ENCODE results near the gene SQSTM1.

SQSTM1 gene

GRCh38 chr5:179777909-179778308 lies 42.8 kb upstream of the SQSTM1 start:
- H3K27ac ChIP-seq = peak overlapping the region; percentile 76
- TF ChIP-seq, protein P1, sequence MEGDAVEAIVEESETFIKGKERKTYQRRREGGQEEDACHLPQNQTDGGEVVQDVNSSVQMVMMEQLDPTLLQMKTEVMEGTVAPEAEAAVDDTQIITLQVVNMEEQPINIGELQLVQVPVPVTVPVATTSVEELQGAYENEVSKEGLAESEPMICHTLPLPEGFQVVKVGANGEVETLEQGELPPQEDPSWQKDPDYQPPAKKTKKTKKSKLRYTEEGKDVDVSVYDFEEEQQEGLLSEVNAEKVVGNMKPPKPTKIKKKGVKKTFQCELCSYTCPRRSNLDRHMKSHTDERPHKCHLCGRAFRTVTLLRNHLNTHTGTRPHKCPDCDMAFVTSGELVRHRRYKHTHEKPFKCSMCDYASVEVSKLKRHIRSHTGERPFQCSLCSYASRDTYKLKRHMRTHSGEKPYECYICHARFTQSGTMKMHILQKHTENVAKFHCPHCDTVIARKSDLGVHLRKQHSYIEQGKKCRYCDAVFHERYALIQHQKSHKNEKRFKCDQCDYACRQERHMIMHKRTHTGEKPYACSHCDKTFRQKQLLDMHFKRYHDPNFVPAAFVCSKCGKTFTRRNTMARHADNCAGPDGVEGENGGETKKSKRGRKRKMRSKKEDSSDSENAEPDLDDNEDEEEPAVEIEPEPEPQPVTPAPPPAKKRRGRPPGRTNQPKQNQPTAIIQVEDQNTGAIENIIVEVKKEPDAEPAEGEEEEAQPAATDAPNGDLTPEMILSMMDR (conservative IDR thresholded peaks at IDR 0.05) = no peak

DNA sequence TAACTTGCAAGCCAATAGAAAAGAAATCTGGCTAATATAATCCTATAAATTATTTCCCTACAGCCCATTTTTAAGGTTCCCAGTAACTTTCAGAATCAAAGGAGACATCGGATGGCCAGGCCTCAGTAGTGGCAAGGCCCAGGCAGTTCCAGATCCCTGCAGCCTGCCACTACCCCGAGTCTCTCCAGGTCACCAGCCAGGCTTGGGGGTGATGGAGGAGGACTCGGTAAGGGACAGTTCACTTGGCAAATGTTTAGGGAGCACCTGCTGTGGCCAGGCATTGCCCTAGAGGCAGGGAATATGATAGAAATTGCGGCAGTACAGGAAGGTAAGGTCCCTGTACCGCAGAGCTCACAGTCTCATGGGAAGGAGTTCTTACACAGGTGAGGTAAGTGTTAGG lies 42.1 kb upstream of the SQSTM1 start:
- TF ChIP-seq, protein P1 (conservative IDR thresholded peaks at IDR 0.05) = no peak

GRCh38 chr5:179779826-179780225 lies 40.9 kb upstream of the SQSTM1 start:
- H3K27ac ChIP-seq = no peak overlapping the region
- TF ChIP-seq, protein P1 (conservative IDR thresholded peaks at IDR 0.05) = no peak

More for the DNA sequence above, 42.1 kb upstream of the SQSTM1 start:
- peak overlapping the region; percentile 76 for H3K27ac ChIP-seq

DNA sequence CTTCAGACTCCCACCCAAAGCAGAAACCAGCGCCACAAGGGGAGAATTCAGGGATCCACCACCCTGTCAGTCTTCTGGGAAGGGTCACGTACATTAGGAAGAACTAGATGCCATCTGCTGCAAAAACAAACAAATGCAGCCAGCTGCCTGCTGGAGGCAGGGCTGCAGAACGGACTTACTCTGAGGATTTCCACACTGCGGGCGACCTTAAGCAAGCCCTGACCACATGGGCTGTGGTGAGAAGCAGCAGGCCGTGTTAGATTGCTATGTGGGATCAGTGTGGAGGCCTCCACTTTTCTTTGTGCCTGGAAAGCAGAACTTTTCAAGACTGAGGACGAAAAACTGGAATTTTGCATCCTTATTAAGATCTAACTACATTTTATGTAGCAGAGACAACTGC lies 40.3 kb upstream of the SQSTM1 start:
- TF ChIP-seq, protein P1 (conservative IDR thresholded peaks at IDR 0.05) = no peak
- H3K27ac ChIP-seq = no peak overlapping the region

- TF ChIP-seq, protein P1 (conservative IDR thresholded peaks at IDR 0.05) = no peak
- H3K27ac ChIP-seq = no peak overlapping the region
Measured at GRCh38 chr5:179781846-179782245, 38.9 kb upstream of the SQSTM1 start.

DNA sequence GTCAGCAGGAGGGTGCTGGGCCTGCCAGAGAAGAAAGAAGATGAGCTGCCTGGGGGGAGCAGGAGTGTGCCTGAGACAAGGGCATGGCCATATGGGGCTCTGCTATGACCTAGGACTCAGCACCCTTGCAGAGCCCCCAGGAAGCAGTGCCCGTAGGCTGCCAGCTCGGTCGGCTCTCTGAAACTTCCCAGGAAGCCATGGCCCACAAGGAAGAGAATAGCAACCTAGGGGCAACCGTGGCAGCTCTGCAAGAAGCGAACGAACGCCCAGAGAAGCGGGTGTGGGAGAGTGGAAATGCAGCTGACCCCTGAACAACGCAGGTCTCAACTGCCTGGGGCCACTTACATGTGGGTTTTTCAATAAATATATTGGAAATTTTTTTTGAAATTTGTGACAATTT lies 37.6 kb upstream of the SQSTM1 start:
- H3K27ac ChIP-seq = no peak overlapping the region
- TF ChIP-seq, protein P1 (conservative IDR thresholded peaks at IDR 0.05) = no peak

DNA sequence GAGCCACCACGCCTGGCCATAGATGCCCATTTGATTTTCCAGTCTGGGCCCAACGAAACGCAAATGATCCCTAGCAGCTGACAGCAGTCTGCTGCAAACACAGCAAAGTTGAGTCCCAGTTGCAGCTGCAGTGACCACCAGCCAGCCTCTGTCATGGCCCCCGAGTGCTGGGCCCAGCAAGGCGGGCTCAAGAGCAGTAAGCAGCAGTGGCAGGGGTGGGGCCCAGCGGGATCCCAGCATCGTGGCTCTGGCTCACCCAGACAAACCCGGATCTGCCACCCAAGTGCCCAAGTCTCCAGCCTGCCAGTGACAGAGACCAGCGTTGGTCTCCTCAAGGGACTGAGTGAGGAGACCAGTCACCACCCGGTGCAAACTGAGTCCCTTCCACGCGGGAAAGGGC lies 33.8 kb upstream of the SQSTM1 start:
- TF ChIP-seq, protein P1 (conservative IDR thresholded peaks at IDR 0.05) = no peak
- no peak overlapping the region for H3K27ac ChIP-seq
